ENCODE data around the gene PHF11.

PHF11 gene

GRCh38 chr13:49453465-49453864, 42.3 kb upstream of the PHF11 start:
- TF ChIP-seq TCF12 (IDR thresholded peaks at IDR 0.05; ENCODE audit: low read depth) (no peak), CREB1 (IDR thresholded peaks at IDR 0.05; ENCODE audit: low read depth) (no peak), TAF1 (IDR thresholded peaks at IDR 0.05; ENCODE audit: low read depth) (no peak), USF1 (IDR thresholded peaks at IDR 0.05) (no peak), CEBPB (IDR thresholded peaks at IDR 0.05) (no peak), NFIC (IDR thresholded peaks at IDR 0.05) (no peak), EP300 (IDR thresholded peaks at IDR 0.05; ENCODE audit: borderline replicate concordance) (no peak), FOXM1 (IDR thresholded peaks at IDR 0.05; ENCODE audit: borderline replicate concordance, low read depth) (no peak), EGR1 (IDR thresholded peaks at IDR 0.05) (no peak), TEAD4 (IDR thresholded peaks at IDR 0.05) (no peak), ZBTB7A (IDR thresholded peaks at IDR 0.05; ENCODE audit: low read depth) (no peak), MAX (IDR thresholded peaks at IDR 0.05) (no peak), RAD21 (IDR thresholded peaks at IDR 0.05; ENCODE audit: low read depth) (no peak), YY1 (IDR thresholded peaks at IDR 0.05; ENCODE audit: low read depth) (no peak)
- TF ChIP-seq, protein P1, sequence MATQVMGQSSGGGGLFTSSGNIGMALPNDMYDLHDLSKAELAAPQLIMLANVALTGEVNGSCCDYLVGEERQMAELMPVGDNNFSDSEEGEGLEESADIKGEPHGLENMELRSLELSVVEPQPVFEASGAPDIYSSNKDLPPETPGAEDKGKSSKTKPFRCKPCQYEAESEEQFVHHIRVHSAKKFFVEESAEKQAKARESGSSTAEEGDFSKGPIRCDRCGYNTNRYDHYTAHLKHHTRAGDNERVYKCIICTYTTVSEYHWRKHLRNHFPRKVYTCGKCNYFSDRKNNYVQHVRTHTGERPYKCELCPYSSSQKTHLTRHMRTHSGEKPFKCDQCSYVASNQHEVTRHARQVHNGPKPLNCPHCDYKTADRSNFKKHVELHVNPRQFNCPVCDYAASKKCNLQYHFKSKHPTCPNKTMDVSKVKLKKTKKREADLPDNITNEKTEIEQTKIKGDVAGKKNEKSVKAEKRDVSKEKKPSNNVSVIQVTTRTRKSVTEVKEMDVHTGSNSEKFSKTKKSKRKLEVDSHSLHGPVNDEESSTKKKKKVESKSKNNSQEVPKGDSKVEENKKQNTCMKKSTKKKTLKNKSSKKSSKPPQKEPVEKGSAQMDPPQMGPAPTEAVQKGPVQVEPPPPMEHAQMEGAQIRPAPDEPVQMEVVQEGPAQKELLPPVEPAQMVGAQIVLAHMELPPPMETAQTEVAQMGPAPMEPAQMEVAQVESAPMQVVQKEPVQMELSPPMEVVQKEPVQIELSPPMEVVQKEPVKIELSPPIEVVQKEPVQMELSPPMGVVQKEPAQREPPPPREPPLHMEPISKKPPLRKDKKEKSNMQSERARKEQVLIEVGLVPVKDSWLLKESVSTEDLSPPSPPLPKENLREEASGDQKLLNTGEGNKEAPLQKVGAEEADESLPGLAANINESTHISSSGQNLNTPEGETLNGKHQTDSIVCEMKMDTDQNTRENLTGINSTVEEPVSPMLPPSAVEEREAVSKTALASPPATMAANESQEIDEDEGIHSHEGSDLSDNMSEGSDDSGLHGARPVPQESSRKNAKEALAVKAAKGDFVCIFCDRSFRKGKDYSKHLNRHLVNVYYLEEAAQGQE (IDR thresholded peaks at IDR 0.05; ENCODE audit: low read depth), result no peak

- TF ChIP-seq TEAD4 (IDR thresholded peaks at IDR 0.05), result no peak
- TF ChIP-seq EP300 (IDR thresholded peaks at IDR 0.05; ENCODE audit: borderline replicate concordance), result no peak
- TF ChIP-seq CREB1 (IDR thresholded peaks at IDR 0.05; ENCODE audit: low read depth), result no peak
- no peak for TF ChIP-seq MAX (IDR thresholded peaks at IDR 0.05)
These were observed 41.3 kb upstream of the PHF11 start for GRCh38 chr13:49454388-49455006.

DNA sequence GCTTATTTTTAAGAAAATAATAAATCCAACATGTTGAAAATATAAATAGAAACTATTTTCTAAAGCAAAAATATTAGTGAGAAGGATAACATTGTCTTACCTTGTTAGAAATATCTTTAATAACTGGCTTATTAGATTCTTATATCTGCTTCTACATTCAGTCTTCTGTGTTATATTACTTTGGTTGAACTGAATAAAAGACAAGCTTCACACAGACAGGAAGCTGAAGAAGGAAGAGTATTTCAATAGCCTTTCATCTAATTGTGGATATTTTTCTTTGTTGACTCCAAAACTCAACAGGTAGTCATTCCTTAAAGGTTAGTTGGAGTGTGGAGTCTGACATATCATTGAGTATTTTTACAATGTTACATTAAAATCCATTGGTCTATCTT, 40.8 kb upstream of the PHF11 start:
- no peak for TF ChIP-seq FOXM1 (IDR thresholded peaks at IDR 0.05; ENCODE audit: borderline replicate concordance, low read depth)
- TF ChIP-seq EGR1 (IDR thresholded peaks at IDR 0.05), result no peak
- no peak for TF ChIP-seq USF1 (IDR thresholded peaks at IDR 0.05)
- TF ChIP-seq NFIC (IDR thresholded peaks at IDR 0.05), result no peak
- TF ChIP-seq RAD21 (IDR thresholded peaks at IDR 0.05; ENCODE audit: low read depth), result no peak
- no peak for TF ChIP-seq ZBTB7A (IDR thresholded peaks at IDR 0.05; ENCODE audit: low read depth)
- TF ChIP-seq, protein P1 (IDR thresholded peaks at IDR 0.05; ENCODE audit: low read depth), result no peak
- TF ChIP-seq TEAD4 (IDR thresholded peaks at IDR 0.05), result no peak
- no peak for TF ChIP-seq CEBPB (IDR thresholded peaks at IDR 0.05)
- TF ChIP-seq YY1 (IDR thresholded peaks at IDR 0.05; ENCODE audit: low read depth), result no peak
- no peak for TF ChIP-seq CREB1 (IDR thresholded peaks at IDR 0.05; ENCODE audit: low read depth)
- no peak for TF ChIP-seq MAX (IDR thresholded peaks at IDR 0.05)
- TF ChIP-seq TAF1 (IDR thresholded peaks at IDR 0.05; ENCODE audit: low read depth), result no peak
- no peak for TF ChIP-seq EP300 (IDR thresholded peaks at IDR 0.05; ENCODE audit: borderline replicate concordance)
- TF ChIP-seq TCF12 (IDR thresholded peaks at IDR 0.05; ENCODE audit: low read depth), result no peak

DNA sequence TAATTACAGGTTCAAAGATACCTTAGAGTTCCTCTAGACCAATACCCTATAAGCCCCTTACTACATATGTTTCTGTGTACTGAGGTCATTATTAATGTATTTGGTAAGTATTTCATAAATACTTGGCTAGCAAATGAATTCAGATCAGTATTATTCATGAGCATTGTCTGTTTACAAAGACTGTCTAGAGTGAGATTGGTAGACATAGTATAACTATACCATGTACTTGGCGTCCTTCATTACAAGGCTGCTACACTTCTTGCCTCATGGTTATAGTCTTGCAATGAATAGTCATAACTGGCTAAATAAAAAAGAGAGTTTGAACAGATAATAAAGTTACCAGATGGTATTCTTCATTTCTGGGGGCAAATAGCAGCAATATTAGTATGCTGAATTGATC, 39.6 kb upstream of the PHF11 start:
- TF ChIP-seq EP300 (IDR thresholded peaks at IDR 0.05; ENCODE audit: borderline replicate concordance) (no peak), CEBPB (IDR thresholded peaks at IDR 0.05) (no peak), TEAD4 (IDR thresholded peaks at IDR 0.05) (no peak), FOXM1 (IDR thresholded peaks at IDR 0.05; ENCODE audit: borderline replicate concordance, low read depth) (no peak), EGR1 (IDR thresholded peaks at IDR 0.05) (no peak)
- TF ChIP-seq, protein P1 (IDR thresholded peaks at IDR 0.05; ENCODE audit: low read depth), result no peak
